ENCODE measurements around the gene CRADD.
A peak's percentile ranks its signal among the peaks of the same experiment; 100 is the strongest.

Gene CRADD

DNA sequence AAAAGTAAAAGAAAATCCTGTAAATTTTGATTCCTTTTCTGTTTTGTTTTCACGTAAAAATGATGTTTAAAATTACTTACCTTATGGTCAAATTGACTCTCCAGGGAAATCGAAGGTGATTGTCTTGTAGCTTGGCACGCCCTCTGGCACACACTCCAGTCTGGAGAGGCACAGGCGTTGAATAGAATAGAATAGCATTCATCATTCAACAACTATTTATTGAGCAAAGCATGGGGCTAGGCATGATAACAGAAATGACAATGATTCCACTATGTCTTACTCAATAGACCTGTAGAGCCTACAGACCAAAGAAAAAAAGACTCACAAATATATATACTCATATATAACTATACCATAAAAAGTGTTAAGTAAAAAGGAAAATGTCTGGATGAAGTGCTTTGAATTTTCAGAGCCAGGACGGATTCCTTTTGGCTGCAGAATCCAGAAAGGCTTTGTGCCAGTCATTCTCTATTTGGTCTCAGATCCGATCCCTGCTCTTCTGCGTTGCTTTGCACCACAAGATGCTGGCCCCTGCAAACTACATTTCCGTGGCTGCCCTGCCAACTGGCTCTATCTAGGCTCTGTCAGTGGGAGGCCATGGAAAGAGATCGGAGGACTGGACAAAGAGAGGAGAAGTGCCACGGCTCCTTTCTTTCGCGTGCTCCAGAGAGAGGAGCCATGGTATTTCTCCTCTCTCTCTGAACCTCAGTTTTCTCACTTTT, 231.8 kb downstream of the CRADD start:
- TF ChIP-seq, protein P1, sequence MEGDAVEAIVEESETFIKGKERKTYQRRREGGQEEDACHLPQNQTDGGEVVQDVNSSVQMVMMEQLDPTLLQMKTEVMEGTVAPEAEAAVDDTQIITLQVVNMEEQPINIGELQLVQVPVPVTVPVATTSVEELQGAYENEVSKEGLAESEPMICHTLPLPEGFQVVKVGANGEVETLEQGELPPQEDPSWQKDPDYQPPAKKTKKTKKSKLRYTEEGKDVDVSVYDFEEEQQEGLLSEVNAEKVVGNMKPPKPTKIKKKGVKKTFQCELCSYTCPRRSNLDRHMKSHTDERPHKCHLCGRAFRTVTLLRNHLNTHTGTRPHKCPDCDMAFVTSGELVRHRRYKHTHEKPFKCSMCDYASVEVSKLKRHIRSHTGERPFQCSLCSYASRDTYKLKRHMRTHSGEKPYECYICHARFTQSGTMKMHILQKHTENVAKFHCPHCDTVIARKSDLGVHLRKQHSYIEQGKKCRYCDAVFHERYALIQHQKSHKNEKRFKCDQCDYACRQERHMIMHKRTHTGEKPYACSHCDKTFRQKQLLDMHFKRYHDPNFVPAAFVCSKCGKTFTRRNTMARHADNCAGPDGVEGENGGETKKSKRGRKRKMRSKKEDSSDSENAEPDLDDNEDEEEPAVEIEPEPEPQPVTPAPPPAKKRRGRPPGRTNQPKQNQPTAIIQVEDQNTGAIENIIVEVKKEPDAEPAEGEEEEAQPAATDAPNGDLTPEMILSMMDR (conservative IDR thresholded peaks at IDR 0.05; ENCODE audit: low read length), result no peak
- no peak overlapping the region for H3K4me3 ChIP-seq (ENCODE audit: low read length)
- peak; percentile 55 for DNase-seq (ENCODE audit: low read depth)

DNA sequence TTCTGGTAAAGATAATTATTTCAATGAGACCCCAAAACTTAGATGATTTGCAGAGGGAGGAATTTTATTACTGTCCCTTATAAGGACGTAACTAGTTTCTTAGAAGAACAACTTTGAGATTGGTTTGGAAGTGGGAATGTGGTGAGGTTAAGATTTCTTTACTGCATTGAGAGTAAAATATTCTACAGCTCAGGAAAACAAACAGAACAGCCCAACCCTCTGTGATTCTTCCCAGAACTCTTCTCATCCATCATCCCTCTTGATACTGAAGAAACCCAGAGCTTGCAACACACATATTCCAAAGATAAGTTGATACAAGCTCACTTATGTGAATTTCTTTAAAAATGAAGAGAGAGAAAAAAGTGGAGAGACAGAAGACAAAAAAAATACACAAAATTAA, 234.2 kb downstream of the CRADD start:
- DNase-seq (ENCODE audit: low read depth), result peak; percentile 47
- H3K4me3 ChIP-seq (ENCODE audit: low read length), result no peak overlapping the region
- TF ChIP-seq, protein P1 (conservative IDR thresholded peaks at IDR 0.05; ENCODE audit: low read length), result no peak

DNA sequence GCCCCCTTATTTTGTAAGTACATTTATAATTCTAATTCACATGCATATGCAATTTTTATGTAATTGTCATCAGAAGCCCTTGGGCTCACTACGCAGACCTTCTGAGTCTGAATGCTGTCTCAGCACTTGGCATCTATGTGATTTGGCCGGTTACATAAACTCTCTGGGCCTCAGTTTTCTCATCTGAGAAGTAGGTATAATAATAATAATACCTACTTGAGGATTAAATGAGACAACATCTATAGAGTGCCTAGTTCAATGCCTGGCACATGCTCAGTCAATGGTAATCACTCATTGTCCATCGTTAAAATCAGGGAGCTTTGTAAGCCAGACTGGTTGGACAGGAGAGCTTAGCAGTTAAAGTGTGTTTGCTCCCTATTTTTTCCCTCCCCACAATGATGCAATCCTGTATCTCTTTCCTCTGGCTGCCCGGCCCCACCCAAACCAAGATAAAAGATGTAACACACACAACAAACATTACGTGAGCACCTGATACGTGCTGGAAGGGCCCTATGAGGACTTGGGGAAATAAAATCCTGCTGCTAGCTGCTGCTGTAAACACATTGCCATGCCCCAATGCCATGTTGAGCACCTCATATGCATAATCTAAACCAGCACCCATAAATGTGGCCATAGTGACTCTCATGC, 235.0 kb downstream of the CRADD start:
- no peak for DNase-seq (ENCODE audit: low read depth)
- H3K4me3 ChIP-seq (ENCODE audit: low read length), result no peak overlapping the region
- TF ChIP-seq, protein P1 (conservative IDR thresholded peaks at IDR 0.05; ENCODE audit: low read length), result no peak

DNA sequence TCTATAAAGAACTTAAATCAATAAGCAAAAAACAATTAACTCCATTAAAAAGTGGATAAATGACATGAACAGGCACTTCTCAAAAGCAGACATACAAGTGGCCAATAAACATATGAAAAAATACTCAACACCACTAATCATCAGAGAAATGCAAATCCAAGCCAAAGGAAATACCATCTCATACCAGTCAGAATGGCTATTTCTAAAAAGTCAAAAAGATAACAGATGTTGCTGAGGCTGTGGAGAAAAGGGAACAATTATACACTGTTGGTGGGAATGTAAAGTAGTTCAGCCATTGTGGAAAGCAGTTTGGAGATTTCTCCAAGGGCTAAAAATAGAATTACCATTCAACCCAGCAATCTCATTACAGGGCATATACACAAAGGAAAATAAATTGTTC, 236.7 kb downstream of the CRADD start:
- H3K4me3 ChIP-seq (ENCODE audit: low read length), result no peak overlapping the region
- TF ChIP-seq, protein P1 (conservative IDR thresholded peaks at IDR 0.05; ENCODE audit: low read length), result no peak
- DNase-seq (ENCODE audit: low read depth), result peak; percentile 91

DNA sequence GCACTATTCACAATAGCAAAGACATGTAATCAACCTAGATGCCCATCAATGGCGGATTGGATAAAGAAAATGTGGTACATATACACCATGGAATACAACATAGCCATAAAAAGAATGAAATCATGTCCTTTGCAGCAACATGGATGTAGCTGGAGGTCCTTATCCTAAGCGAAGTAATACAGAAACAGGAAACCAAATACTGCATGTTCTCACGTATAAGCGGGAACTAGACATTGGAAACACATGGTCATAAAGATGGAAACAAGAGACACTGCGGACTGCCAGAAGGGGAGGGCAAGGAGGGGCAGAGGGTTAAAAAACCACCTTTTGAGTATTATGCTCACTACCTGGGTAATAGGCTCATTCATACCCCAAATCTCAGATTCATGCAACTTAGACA, 237.1 kb downstream of the CRADD start:
- DNase-seq (ENCODE audit: low read depth), result no peak
- H3K4me3 ChIP-seq (ENCODE audit: low read length), result no peak overlapping the region
- TF ChIP-seq, protein P1 (conservative IDR thresholded peaks at IDR 0.05; ENCODE audit: low read length), result no peak

DNA sequence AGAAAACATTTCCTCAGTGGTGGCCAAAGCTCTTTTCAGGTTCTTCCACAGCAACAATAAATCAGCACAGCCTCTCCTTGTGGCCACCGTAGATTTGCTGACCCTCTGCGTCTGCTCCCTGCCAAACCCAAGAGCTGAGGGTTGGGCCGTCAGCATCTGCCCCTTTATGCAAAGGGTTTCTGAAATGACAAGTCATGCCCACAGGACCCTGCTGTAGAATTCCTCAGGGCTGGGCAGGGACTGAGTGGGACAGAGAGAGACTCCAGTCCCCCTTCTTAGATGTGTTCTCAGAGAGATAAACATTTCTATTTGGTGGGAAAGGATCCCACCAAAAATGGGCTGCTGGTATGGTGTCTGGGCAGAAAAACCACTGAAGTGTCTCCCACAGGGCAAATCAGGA, 238.2 kb downstream of the CRADD start:
- TF ChIP-seq, protein P1 (conservative IDR thresholded peaks at IDR 0.05; ENCODE audit: low read length), result no peak
- H3K4me3 ChIP-seq (ENCODE audit: low read length), result no peak overlapping the region
- no peak for DNase-seq (ENCODE audit: low read depth)

DNA sequence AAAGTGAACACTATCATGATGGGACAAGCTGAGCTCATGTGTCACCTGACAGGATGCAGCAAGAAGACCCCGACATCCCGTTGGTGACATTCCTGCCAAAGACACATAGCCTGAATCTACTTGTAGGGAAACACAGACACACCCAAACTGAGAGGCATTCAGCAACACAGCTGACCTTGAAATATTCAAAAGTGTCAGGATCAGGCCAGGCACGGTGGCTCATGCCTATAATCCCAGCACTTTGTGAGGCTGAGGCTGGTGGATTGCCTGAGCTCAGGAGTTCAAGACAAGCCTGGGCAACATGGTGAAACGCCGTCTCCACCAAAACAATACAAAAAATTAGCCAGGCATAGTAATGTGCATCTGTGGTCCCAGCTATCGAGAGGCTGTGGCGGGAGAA, 239.2 kb downstream of the CRADD start:
- no peak for DNase-seq (ENCODE audit: low read depth)
- no peak overlapping the region for H3K4me3 ChIP-seq (ENCODE audit: low read length)
- TF ChIP-seq, protein P1 (conservative IDR thresholded peaks at IDR 0.05; ENCODE audit: low read length), result no peak
